HepG2 (cell line): ENCODE measurements around the gene LMAN1L. TPM values are rescaled to one million over a fixed set of nuclear protein-coding genes. Genes with fewer than 3 reads are reported as not detected.

Source experiments
- ATRX ChIP-seq: sonication (generic); formaldehyde crosslinking; IDR thresholded peaks from 2 replicates; pipeline ENCODE4 v1.4.0; 2020; ENCODE audit warnings: missing genetic modification reagents, borderline replicate concordance
- DPF2 ChIP-seq: sonication (generic); formaldehyde crosslinking; IDR thresholded peaks from 2 replicates; pipeline ENCODE4 v1.4.0; 2020; ENCODE audit warnings: mild to moderate bottlenecking, low read depth, missing genetic modification reagents, borderline replicate concordance
- IRF9 ChIP-seq: sonication (generic); formaldehyde crosslinking; IDR thresholded peaks from 2 replicates; pipeline ENCODE4 v1.8.0; 2022; ENCODE audit warnings: missing genetic modification reagents, mild to moderate bottlenecking, borderline replicate concordance
- MAZ ChIP-seq, 2 experiments: sonication (generic) in 1 of 2; formaldehyde crosslinking in 1 of 2; IDR thresholded peaks; 2 replicates each; pipeline versions ENCODE4 v1.5.0 to v1.6.1; 2012 to 2020; ENCODE audit warnings: low read depth in 2 of 2, mild to moderate bottlenecking in 2 of 2, borderline replicate concordance in 1 of 2, improper control_type of control experiment in 1 of 2, low read length in 1 of 2, missing genetic modification reagents in 1 of 2, moderate library complexity in 1 of 2
- MNT ChIP-seq: fragments of 450-650 bp; IDR thresholded peaks from 2 replicates; pipeline ENCODE4 v1.6.1; 2016
- NFE2L2 ChIP-seq: fragments of 150-350 bp; IDR thresholded peaks from 2 replicates; pipeline ENCODE4 v1.6.1; 2014; ENCODE audit warnings: low read length
- RORA ChIP-seq: sonication (generic); formaldehyde crosslinking; IDR thresholded peaks from 2 replicates; pipeline ENCODE4 v1.5.0; 2020; ENCODE audit warnings: mild to moderate bottlenecking, missing genetic modification reagents, moderate library complexity
- STAT5B ChIP-seq: sonication (generic); formaldehyde crosslinking; IDR thresholded peaks from 2 replicates; pipeline ENCODE4 v1.4.0; 2020; ENCODE audit warnings: missing genetic modification reagents
- TIGD3 ChIP-seq: sonication (generic); formaldehyde crosslinking; IDR thresholded peaks from 2 replicates; pipeline ENCODE4 v1.5.1; 2020; ENCODE audit warnings: mild to moderate bottlenecking, missing genetic modification reagents, borderline replicate concordance
- ZNF318 ChIP-seq: sonication (generic); formaldehyde crosslinking; IDR thresholded peaks from 2 replicates; pipeline ENCODE4 v1.4.0; 2020; ENCODE audit warnings: mild to moderate bottlenecking, missing genetic modification reagents
- ZNF549 ChIP-seq: sonication (generic); formaldehyde crosslinking; IDR thresholded peaks from 2 replicates; pipeline ENCODE4 v1.5.0; 2020; ENCODE audit warnings: missing genetic modification reagents
- polyA plus RNA-seq, 8 experiments: library from polyadenylated mRNA; depleted of rRNA in 3 of 8; stranded (reverse) in 7 of 8; unstranded in 1 of 8; fragments of >200 nt; fragmentation: Illumina TruSeq in 4 of 8; extraction: Trizol in 4 of 8; gene quantifications; 2 replicates each; pipeline versions ENCODE4 v1.2.1 to v1.2.3, GENCODE V29; 2011 to 2016; ENCODE audit warnings: low read depth in 4 of 8, missing spikeins in 1 of 8, mixed read lengths in 1 of 8; ENCODE audit not compliant: insufficient read depth in 1 of 8
- total RNA-seq, 5 experiments: library from RNA; depleted of rRNA; stranded (reverse); fragments of >200 nt; fragmentation: Illumina TruSeq; extraction: Trizol; gene quantifications; 2 replicates each; pipeline ENCODE4 v1.2.3, GENCODE V29; 2016; ENCODE audit warnings: low read depth in 1 of 5

LMAN1L gene
- total and polyA plus RNA-seq, 2 of the 13 experiments (the other 11 are each of a cell fraction or from before 2014, with no cell fraction given): not detected

- TF ChIP-seq ZNF318 (CRISPR knock-in tag): no peak
- TF ChIP-seq MAZ (IDR thresholded peaks at IDR 0.05; ENCODE audit: borderline replicate concordance, low read depth, low read length): no peak
- TF ChIP-seq MAZ (CRISPR knock-in tag; IDR thresholded peaks at IDR 0.05; ENCODE audit: low read depth): peak; percentile 90
- TF ChIP-seq DPF2: 0 out of 2 replicates have a peak, but pooled peaks have one; percentile 38
- TF ChIP-seq RORA: no peak
- peak; percentile 62; the same call in 1 of the 2 replicates for TF ChIP-seq IRF9 (CRISPR knock-in tag)
- no peak for TF ChIP-seq TIGD3
- TF ChIP-seq MNT: peak; percentile 61
- no peak for TF ChIP-seq ZNF549 (CRISPR knock-in tag)
- no peak for TF ChIP-seq NFE2L2
- TF ChIP-seq STAT5B (CRISPR knock-in tag): no peak
- no peak for TF ChIP-seq ATRX (CRISPR knock-in tag)
Observed at GRCh38 chr15:74842581-74843444, 30.2 kb downstream of the LMAN1L start, which contains the start of gene ULK3 (continued).
